ENCODE measurements around the gene KCNA5. TPM values are rescaled to one million over a fixed set of nuclear protein-coding genes. Genes with fewer than 3 reads are reported as not detected.

The KCNA5 gene
- total RNA-seq, 1 donor from 2014 or later: 0.50 TPM

- TF ChIP-seq, protein P1, sequence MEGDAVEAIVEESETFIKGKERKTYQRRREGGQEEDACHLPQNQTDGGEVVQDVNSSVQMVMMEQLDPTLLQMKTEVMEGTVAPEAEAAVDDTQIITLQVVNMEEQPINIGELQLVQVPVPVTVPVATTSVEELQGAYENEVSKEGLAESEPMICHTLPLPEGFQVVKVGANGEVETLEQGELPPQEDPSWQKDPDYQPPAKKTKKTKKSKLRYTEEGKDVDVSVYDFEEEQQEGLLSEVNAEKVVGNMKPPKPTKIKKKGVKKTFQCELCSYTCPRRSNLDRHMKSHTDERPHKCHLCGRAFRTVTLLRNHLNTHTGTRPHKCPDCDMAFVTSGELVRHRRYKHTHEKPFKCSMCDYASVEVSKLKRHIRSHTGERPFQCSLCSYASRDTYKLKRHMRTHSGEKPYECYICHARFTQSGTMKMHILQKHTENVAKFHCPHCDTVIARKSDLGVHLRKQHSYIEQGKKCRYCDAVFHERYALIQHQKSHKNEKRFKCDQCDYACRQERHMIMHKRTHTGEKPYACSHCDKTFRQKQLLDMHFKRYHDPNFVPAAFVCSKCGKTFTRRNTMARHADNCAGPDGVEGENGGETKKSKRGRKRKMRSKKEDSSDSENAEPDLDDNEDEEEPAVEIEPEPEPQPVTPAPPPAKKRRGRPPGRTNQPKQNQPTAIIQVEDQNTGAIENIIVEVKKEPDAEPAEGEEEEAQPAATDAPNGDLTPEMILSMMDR (IDR thresholded peaks at IDR 0.05; ENCODE audit: insufficient read depth, low read length, poor library complexity, severe bottlenecking): no peak
- no peak overlapping the region for H3K4me3 ChIP-seq (ENCODE audit: low read depth, low read length)
- no peak for DNase-seq (ENCODE audit: low read depth)
- H3K27me3 ChIP-seq (ENCODE audit: control insufficient read depth, insufficient read depth, low read length): peaks cover 2% of the 10 kb centered on the region
- H3K36me3 ChIP-seq (ENCODE audit: control insufficient read depth, insufficient read depth, low read length): no peaks in the 10 kb centered on the region
Observed at GRCh38 chr12:5018677-5019076, 25.0 kb upstream of the KCNA5 start.

DNA sequence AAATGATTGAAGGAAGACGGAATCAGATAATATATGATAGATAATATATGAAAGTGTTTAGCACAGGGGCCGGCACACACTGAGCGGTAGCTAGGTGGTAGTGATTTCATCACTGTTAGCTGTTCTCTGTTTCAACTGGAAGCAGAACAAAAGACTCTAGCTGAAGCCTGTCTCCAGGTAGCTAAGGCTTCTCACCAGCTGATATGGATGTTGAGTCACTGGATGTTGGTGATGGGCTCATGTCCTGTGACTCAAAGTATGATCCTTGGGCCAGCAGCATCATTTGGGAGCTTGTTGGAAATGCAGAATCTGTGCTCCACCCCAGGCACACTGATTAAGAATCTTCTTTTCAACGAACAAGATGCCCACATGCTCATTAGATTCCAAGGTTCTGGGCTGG is 21.7 kb upstream of the KCNA5 start:
- DNase-seq (ENCODE audit: low read depth): no peak
- TF ChIP-seq, protein P1 (IDR thresholded peaks at IDR 0.05; ENCODE audit: insufficient read depth, low read length, poor library complexity, severe bottlenecking): no peak
- Histone ChIP-seq H3K4me3 (ENCODE audit: low read depth, low read length) (no peak overlapping the region), H3K36me3 (ENCODE audit: control insufficient read depth, insufficient read depth, low read length) (no peaks in the 10 kb centered on the region), H3K27me3 (ENCODE audit: control insufficient read depth, insufficient read depth, low read length) (peaks cover 3% of the 10 kb centered on the region)

DNA sequence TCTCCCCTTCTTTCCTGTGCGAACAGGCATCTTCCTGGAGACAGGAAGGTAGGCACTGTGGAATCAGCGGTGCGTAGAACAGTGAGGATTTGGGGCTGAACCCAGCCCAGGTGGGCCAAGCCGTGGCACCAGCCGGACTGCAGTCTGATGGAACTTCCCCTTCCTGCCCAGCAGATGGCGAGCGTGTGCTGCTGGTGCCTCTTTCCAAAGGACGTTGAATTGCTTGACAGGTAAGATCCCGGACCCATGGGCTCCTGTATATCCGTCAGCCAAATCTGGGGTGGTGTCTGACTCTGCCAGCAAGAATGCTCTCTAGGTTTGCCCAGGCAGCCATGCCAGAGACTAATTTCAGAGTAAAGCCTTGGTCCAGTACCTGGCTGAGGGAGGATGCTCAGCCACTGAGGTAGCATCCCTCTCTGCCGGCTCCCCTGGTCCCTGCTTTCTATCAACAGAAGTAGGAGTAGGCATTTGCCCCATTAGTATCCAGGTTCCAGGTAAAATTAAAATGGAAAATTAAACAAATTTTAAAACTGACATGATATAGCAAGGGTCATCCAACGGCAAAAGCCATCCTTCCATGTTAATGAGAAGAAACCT is 21.1 kb upstream of the KCNA5 start:
- DNase-seq (ENCODE audit: low read depth): no peak
- Histone ChIP-seq H3K4me3 (ENCODE audit: low read depth, low read length) (no peak overlapping the region), H3K36me3 (ENCODE audit: control insufficient read depth, insufficient read depth, low read length) (no peaks in the 10 kb centered on the region), H3K27me3 (ENCODE audit: control insufficient read depth, insufficient read depth, low read length) (peaks cover 3% of the 10 kb centered on the region)
- TF ChIP-seq, protein P1 (IDR thresholded peaks at IDR 0.05; ENCODE audit: insufficient read depth, low read length, poor library complexity, severe bottlenecking): peak; percentile 95

GRCh38 chr12:5023842-5024241 is 19.8 kb upstream of the KCNA5 start:
- Histone ChIP-seq H3K4me3 (ENCODE audit: low read depth, low read length) (no peak overlapping the region), H3K27me3 (ENCODE audit: control insufficient read depth, insufficient read depth, low read length) (peaks cover 3% of the 10 kb centered on the region), H3K36me3 (ENCODE audit: control insufficient read depth, insufficient read depth, low read length) (no peaks in the 10 kb centered on the region)
- TF ChIP-seq, protein P1 (IDR thresholded peaks at IDR 0.05; ENCODE audit: insufficient read depth, low read length, poor library complexity, severe bottlenecking): no peak
- no peak for DNase-seq (ENCODE audit: low read depth)

GRCh38 chr12:5026342-5026938 is 17.2 kb upstream of the KCNA5 start:
- Histone ChIP-seq H3K36me3 (ENCODE audit: control insufficient read depth, insufficient read depth, low read length) (no peaks in the 10 kb centered on the region), H3K27me3 (ENCODE audit: control insufficient read depth, insufficient read depth, low read length) (peaks cover 3% of the 10 kb centered on the region), H3K4me3 (ENCODE audit: low read depth, low read length) (no peak overlapping the region)
- peak; percentile 65 for DNase-seq (ENCODE audit: low read depth)
- TF ChIP-seq, protein P1 (IDR thresholded peaks at IDR 0.05; ENCODE audit: insufficient read depth, low read length, poor library complexity, severe bottlenecking): no peak
